Fibroblast of villous mesenchyme (primary cell): Measurements from ENCODE around the gene FAM117A. TPM values are rescaled to one million over a fixed set of nuclear protein-coding genes. Genes with fewer than 3 reads are reported as not detected.

Experiments used
- DNase-seq: peaks from one replicate; pipeline ENCODE4 v3.0.0-alpha.2; 2010; ENCODE audit warnings: low read depth
- H3K4me3 ChIP-seq: 2 replicates; pipeline ENCODE4 v1.5.1; 2011; ENCODE audit warnings: low read depth, mild to moderate bottlenecking, low read length
- CTCF ChIP-seq: IDR thresholded peaks from 2 replicates; pipeline ENCODE4 v1.5.1; 2012; ENCODE audit warnings: low read depth, mild to moderate bottlenecking, low read length; ENCODE audit not compliant: insufficient read depth
- total RNA-seq: library from RNA; depleted of rRNA; stranded (reverse); fragments of >200 nt; gene quantifications from 2 replicates; pipeline ENCODE4 v1.2.3, GENCODE V29; 2012

Gene FAM117A
- total RNA-seq, 1 donor: 1.7 TPM

DNA sequence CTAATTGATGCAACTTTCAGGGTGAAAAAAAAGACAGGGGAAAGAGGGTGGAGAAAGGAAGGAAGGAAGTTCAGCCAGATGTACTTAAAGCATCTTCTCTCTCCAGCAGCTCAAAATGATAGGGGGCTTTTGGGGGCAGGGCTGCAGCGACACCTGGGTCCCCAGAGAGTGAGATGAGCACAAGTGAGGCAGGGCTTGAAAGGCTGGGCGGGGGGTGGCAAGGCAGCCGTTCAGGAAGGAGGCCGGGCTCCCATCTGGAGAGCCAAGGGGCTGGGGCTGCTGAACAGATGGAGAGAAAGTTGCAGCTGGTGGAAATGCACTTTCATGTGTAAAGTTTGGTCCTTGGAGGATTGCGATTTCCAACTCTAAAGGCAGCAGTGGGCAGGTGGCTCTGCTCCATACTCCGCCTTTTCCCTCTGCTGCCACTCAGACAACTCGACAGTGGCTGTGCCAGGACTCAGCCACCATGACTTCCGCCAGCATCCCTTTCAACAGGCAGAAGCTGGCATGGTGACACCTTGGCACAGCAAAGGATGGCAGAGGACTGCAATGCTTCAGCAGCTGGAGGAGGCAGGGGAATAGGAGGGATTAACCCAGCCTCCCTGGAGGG, 63.9 kb downstream of the FAM117A start:
- H3K4me3 ChIP-seq: no peak overlapping the region
- DNase-seq: no peak
- no peak for TF ChIP-seq CTCF

- DNase-seq: no peak
These were observed 65.9 kb downstream of the FAM117A start for GRCh38 chr17:49698005-49698404.

GRCh38 chr17:49696233-49696761, 67.6 kb downstream of the FAM117A start:
- H3K4me3 ChIP-seq: no peak overlapping the region
- no peak for DNase-seq
- no peak for TF ChIP-seq CTCF

More at GRCh38 chr17:49698005-49698404, 65.9 kb downstream of the FAM117A start:
- no peak overlapping the region for H3K4me3 ChIP-seq
- no peak for TF ChIP-seq CTCF

- TF ChIP-seq CTCF: no peak
- no peak for DNase-seq
- no peak overlapping the region for H3K4me3 ChIP-seq
These were observed 68.2 kb downstream of the FAM117A start for GRCh38 chr17:49695698-49696232.

DNA sequence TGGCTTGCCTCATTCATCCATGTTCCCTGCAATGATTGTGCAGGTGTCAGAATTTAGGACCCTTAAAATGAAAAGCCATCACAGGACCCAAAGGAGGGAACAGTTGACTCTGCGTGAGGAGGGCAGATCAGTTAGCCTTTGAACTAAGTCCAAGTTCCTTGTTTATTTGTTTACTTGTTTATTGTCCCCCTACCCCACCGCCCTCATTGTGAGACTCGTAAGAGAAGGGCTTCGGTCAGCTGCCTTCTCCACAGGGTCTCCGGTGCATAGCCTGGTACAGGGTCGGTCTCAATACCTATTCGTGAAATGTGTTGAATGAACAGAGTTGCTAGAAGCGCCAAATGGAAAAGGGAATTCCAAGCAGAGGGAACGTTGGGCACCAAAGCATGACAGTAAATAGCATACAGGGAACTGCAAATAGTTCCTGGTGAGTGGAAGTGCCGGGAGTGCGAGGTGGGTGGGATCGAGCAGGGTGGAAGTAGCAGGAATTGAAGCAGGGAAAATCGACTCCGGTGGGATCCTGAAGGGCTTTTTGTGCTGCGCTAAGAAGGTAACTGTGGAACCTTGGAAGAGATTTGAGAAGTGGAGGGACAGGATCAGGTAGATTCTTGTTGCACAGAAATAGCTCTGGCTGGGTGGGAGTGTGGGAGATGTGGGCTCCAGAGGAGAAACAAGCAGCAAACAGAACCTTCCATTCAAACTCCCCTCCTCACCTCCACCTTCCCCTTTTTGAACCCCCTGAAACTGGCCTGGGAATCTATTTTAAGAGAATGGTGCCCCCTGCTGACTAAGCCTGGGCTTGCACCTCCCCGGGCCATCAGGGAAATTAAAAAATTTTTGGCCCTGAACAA, 68.9 kb downstream of the FAM117A start:
- DNase-seq: peak; percentile 37
- peak; percentile 92 for TF ChIP-seq CTCF
- H3K4me3 ChIP-seq: no peak overlapping the region

DNA sequence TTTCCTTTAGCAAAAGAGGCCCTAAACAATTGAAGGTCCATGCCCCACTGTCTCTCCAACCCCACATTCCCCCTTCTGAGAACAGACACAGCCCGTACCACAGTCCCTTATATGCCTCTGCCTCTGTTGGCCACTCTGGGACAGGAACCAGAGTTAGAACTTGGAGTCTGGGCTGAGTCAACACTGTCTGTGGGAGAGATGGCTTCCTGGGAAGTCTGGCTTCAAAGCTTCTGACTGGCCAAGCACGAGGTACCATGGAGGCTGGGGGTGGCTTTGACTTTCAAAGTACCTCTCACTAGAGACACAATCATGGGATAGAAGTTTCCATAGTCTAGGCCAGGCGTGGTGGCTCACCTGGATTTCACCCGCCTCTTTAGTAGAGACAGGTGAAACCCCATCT, 71.2 kb downstream of the FAM117A start:
- no peak overlapping the region for H3K4me3 ChIP-seq
- no peak for TF ChIP-seq CTCF

More for the DNA sequence above, 71.2 kb downstream of the FAM117A start:
- no peak for DNase-seq
